ENCODE data around the gene RPS15A.
A peak's percentile ranks its signal among the peaks of the same experiment; 100 is the strongest.

The RPS15A gene

DNA sequence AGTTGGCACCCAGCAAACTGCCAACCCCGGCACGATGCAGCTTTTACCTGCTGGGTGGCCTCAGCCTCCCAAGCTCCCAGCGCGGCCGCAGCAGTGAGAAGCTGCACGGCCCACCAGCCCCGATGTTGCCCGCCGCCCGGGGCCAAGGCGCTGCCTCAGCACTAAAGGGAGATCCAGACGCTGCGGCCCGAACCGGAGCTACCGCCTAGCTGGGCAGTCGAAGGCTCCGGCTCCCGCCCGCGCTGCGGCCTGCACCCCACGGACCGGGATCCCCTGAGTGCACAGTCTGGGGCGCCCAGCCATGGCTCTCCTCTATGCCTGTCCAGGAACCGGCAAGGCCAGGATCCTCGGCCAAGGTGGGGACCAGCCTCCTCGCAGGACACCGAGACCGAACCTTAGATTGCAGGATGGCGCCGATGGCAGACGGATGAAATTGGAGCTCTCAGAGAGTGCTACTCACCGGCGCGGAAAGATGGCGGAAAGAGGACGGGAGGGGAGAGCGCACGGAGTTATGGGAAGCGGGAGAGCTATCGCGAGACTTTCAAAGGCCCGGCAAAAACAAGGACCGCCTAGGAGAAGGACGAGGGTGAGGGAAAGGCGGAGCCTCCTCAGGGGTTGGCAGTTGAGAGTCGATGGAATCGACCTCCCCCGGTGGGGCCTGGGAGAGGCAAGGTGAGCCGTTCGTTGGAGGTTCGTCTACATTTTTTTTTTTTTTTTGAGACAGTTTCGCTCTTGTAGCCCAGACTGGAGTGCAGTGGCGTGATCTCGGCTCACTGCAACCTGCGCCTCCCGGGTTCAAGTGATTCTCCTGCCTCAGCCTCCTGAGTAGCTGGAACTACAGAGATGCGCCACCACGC lies at the start of gene RPS15A:
Gene RPS15A (minus strand): TSS at position 485 of the 857 bp plus-strand sequence. CDS start 1,221 bp downstream, outside the sequence.
- Mint-ChIP-seq H3K9me3 (peaks cover 0 to 2% of the 10 kb centered on the region in 2 donors), H3K36me3 (peaks cover 62 to 72% of the 10 kb centered on the region in 2 donors), H3K4me3 (peak within 1 kb of the TSS; percentile 96 to 99), H3K4me1 (peaks cover 29 to 49% of the 10 kb centered on the region in 2 donors), H3K27me3 (no peaks in the 10 kb centered on the region), H3K27ac (peak within 1 kb of the TSS; percentile 98)
- ATAC-seq (replicated peaks) (peak; percentile 98 to 99), DNase-seq (peak; percentile 93)

GRCh38 chr16:18839555-18839954 lies 49.4 kb upstream of the RPS15A start:
- ATAC-seq (replicated peaks) (no peak), DNase-seq (no peak)
- peaks cover 48 to 64% of the 10 kb centered on the region in 2 donors for H3K36me3 Mint-ChIP-seq
- H3K9me3 Mint-ChIP-seq: no peaks in the 10 kb centered on the region
- H3K27me3 Mint-ChIP-seq: no peaks in the 10 kb centered on the region
- no peak overlapping the region for H3K4me3 Mint-ChIP-seq
- no peaks in the 10 kb centered on the region for H3K4me1 Mint-ChIP-seq
- H3K27ac Mint-ChIP-seq: peak overlapping the region; percentile 56

DNA sequence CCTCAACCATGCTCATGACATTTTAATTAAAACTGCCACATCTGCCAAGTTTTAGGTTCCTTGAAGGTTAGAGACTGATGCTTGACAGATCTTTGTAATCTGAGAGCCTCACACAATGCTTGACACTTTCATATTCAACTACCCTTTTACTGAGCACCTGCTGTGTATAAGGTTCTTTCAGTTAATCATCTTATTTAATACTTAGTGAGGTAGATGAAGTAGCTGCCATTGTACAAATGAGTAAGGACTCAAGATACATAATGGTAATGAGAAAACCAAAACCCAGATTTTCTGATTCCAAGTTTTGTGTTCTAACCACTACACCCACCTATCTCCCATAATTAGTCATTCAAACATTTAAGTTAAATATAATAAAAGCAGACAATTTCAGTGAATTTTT lies 46.6 kb upstream of the RPS15A start:
- Mint-ChIP-seq H3K36me3 (peaks cover 41 to 55% of the 10 kb centered on the region in 2 donors), H3K27me3 (no peaks in the 10 kb centered on the region), H3K27ac (no peak overlapping the region), H3K9me3 (no peaks in the 10 kb centered on the region), H3K4me3 (no peak overlapping the region), H3K4me1 (no peaks in the 10 kb centered on the region)
- ATAC-seq (replicated peaks) (no peak), DNase-seq (no peak)

DNA sequence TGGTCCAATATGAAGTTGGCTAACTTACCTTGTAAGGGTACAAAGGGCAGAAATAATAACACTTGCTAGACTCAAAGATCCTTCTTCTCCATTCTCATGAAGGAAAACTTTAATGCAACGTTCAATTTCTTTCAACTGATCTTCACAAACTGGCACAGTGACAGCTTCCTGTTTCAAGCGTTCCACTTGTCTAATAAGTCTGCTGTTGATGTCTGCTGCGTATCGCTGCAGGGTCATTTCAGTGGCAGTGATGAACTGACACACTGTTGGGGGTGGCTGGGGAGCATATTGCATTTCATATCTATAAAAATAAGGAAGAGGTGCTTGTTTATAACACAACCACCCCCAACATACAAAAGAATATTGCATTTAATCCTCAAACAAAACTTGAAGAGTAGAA lies 44.7 kb upstream of the RPS15A start:
- no peak for ATAC-seq (replicated peaks)
- no peaks in the 10 kb centered on the region for H3K9me3 Mint-ChIP-seq
- peaks cover 35 to 53% of the 10 kb centered on the region in 2 donors for H3K36me3 Mint-ChIP-seq
- DNase-seq: no peak
- no peaks in the 10 kb centered on the region for H3K27me3 Mint-ChIP-seq
- no peaks in the 10 kb centered on the region for H3K4me1 Mint-ChIP-seq
- H3K4me3 Mint-ChIP-seq: no peak overlapping the region
- H3K27ac Mint-ChIP-seq: no peak overlapping the region

GRCh38 chr16:18833707-18834505 lies 43.8 kb upstream of the RPS15A start:
- ATAC-seq (replicated peaks): no peak
- DNase-seq: no peak
- Mint-ChIP-seq H3K9me3 (no peaks in the 10 kb centered on the region), H3K36me3 (peaks cover 35 to 46% of the 10 kb centered on the region in 2 donors), H3K4me3 (no peak overlapping the region), H3K27me3 (no peaks in the 10 kb centered on the region), H3K27ac (peak overlapping the region; percentile 37), H3K4me1 (no peaks in the 10 kb centered on the region)

DNA sequence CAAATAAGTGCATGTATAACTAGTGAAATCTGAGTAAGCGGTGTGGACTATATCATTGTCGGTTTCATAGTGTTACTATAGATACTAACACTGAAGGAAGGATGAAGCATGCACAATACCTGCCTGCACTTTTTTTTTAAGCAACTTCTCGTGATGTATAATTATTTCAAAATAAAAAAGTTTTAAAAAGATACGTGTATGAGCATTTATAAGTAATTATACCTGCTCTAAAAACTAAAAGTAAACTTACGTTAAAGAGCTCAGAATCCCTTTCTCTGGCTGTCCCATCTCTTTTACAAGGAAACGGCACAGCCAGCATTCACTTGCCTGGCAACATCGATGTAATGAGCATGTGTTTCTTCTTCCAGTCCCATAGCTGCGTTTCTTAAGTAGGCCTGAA lies 42.5 kb upstream of the RPS15A start:
- Mint-ChIP-seq H3K36me3 (peaks cover 39 to 44% of the 10 kb centered on the region in 2 donors), H3K9me3 (no peaks in the 10 kb centered on the region)

DNA sequence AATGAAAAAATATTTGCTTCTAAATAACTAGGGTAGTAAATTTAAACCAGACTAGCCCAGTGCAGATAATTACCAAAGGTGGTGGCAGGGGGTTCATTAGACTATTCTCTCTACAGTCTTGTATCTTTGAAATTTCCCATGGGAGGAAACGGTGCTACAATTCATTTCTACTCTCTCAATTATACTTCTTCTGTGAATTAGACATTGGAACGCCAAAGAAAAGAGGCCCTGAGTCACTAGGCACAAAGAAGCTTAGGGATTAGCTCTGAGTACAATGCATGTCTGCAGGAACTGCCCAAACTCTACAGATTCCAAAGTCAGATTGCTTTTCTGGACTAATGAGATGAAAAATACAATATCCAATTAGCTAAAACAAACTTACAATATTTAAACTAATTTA lies 41.9 kb upstream of the RPS15A start:
- ATAC-seq (replicated peaks) (no peak), DNase-seq (no peak)
- Mint-ChIP-seq H3K36me3 (peaks cover 37 to 39% of the 10 kb centered on the region in 2 donors), H3K4me1 (no peaks in the 10 kb centered on the region), H3K9me3 (no peaks in the 10 kb centered on the region), H3K27ac (no peak overlapping the region), H3K4me3 (no peak overlapping the region), H3K27me3 (no peaks in the 10 kb centered on the region)

More for the DNA sequence above, 42.5 kb upstream of the RPS15A start:
- no peaks in the 10 kb centered on the region for H3K4me1 Mint-ChIP-seq
- H3K4me3 Mint-ChIP-seq: no peak overlapping the region
- ATAC-seq (replicated peaks): no peak
- H3K27ac Mint-ChIP-seq: no peak overlapping the region
- H3K27me3 Mint-ChIP-seq: no peaks in the 10 kb centered on the region
- no peak for DNase-seq

DNA sequence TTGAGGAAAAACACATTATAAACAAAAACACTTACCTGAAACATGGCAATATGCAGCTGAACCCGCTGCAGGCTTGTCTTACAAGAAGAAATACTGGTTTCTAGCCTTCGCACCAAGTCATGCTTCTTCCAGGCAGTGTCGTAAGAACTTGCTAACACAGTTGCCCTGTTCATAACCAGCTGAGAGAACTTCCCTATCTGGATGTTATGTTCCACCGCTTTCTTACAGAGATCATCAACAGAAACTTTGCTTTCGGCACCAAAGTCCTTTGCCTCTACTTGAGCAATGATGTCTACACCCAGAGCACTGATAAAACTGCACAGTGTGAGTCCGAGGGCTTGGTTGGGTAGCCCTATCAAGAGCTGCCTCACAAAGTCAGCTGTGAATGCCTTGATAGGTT lies 39.1 kb upstream of the RPS15A start:
- peaks cover 20 to 21% of the 10 kb centered on the region in 2 donors for H3K36me3 Mint-ChIP-seq

GRCh38 chr16:18827890-18828289 lies 37.8 kb upstream of the RPS15A start:
- Mint-ChIP-seq H3K27ac (no peak overlapping the region), H3K36me3 (peaks cover 13 to 15% of the 10 kb centered on the region in 2 donors), H3K9me3 (no peaks in the 10 kb centered on the region), H3K27me3 (no peaks in the 10 kb centered on the region), H3K4me3 (no peak overlapping the region), H3K4me1 (no peaks in the 10 kb centered on the region)
- no peak for DNase-seq
- ATAC-seq (replicated peaks): no peak

More for the DNA sequence above, 39.1 kb upstream of the RPS15A start:
- ATAC-seq (replicated peaks) (no peak), DNase-seq (no peak)
- no peaks in the 10 kb centered on the region for H3K9me3 Mint-ChIP-seq
- H3K27me3 Mint-ChIP-seq: no peaks in the 10 kb centered on the region
- H3K27ac Mint-ChIP-seq: no peak overlapping the region
- no peaks in the 10 kb centered on the region for H3K4me1 Mint-ChIP-seq
- no peak overlapping the region for H3K4me3 Mint-ChIP-seq

- H3K36me3 Mint-ChIP-seq: peaks cover 28 to 37% of the 10 kb centered on the region in 2 donors
- H3K27me3 Mint-ChIP-seq: no peaks in the 10 kb centered on the region
- H3K4me3 Mint-ChIP-seq: no peak overlapping the region
- no peaks in the 10 kb centered on the region for H3K9me3 Mint-ChIP-seq
- H3K27ac Mint-ChIP-seq: no peak overlapping the region
- no peak for DNase-seq
- ATAC-seq (replicated peaks): no peak
- peaks cover 0 to 1% of the 10 kb centered on the region in 2 donors for H3K4me1 Mint-ChIP-seq
Observed at GRCh38 chr16:18816286-18816685, 26.2 kb upstream of the RPS15A start.

- Mint-ChIP-seq H3K9me3 (no peaks in the 10 kb centered on the region), H3K4me3 (no peak overlapping the region), H3K36me3 (peaks cover 36 to 47% of the 10 kb centered on the region in 2 donors), H3K27me3 (no peaks in the 10 kb centered on the region), H3K27ac (no peak overlapping the region), H3K4me1 (no peaks in the 10 kb centered on the region)
- ATAC-seq (replicated peaks) (no peak), DNase-seq (no peak)
Observed at GRCh38 chr16:18811925-18812324, 21.8 kb upstream of the RPS15A start.

GRCh38 chr16:18809165-18809564 lies 19.0 kb upstream of the RPS15A start:
- DNase-seq (no peak), ATAC-seq (replicated peaks) (no peak)
- Mint-ChIP-seq H3K27ac (peak overlapping the region; percentile 31), H3K9me3 (no peaks in the 10 kb centered on the region), H3K36me3 (peaks cover 44 to 52% of the 10 kb centered on the region in 2 donors), H3K4me1 (peaks cover under 1 to 14% of the 10 kb centered on the region in 2 donors), H3K4me3 (no peak overlapping the region), H3K27me3 (no peaks in the 10 kb centered on the region)

GRCh38 chr16:18805257-18805773 lies 15.2 kb upstream of the RPS15A start:
- ATAC-seq (replicated peaks) (no peak), DNase-seq (no peak)
- Mint-ChIP-seq H3K9me3 (no peaks in the 10 kb centered on the region), H3K27ac (no peak overlapping the region), H3K36me3 (peaks cover 34 to 47% of the 10 kb centered on the region in 2 donors), H3K4me1 (peaks cover 11 to 44% of the 10 kb centered on the region in 2 donors), H3K27me3 (peaks cover 0 to 3% of the 10 kb centered on the region in 2 donors), H3K4me3 (no peak overlapping the region)

DNA sequence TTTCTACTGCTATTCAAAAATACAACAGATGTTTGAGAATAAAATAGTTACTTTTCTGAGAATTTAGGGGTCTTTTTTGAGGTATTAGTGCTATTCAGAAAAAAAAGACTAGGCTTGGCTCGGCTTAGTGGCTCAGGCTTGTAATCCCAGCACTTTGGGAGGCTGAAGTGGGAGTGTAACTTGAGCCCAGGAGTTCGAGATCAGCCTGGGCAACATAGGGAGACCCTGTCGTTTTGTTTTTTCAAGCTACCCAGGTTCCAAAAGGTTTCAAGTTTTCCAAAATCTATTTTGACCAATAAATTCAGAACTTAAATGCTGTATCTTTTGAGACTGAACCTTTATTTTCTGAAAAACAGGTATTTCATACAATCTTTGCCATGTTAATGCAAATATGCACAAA lies 14.4 kb upstream of the RPS15A start:
- H3K27me3 Mint-ChIP-seq: peaks cover 0 to 3% of the 10 kb centered on the region in 2 donors
- no peak for ATAC-seq (replicated peaks)
- H3K4me1 Mint-ChIP-seq: peaks cover 18 to 52% of the 10 kb centered on the region in 2 donors
- peaks cover 30 to 42% of the 10 kb centered on the region in 2 donors for H3K36me3 Mint-ChIP-seq
- H3K4me3 Mint-ChIP-seq: no peak overlapping the region
- H3K27ac Mint-ChIP-seq: no peak overlapping the region
- DNase-seq: no peak
- no peaks in the 10 kb centered on the region for H3K9me3 Mint-ChIP-seq

Data from stimulated activated naive B cell treated with anti-CD40 and anti-IgM and Interleukin-4, amounts not matched to agents 10 μg/mL and 1 μg/mL and 100 μg/mL, for 72 hours (primary cell).